Astrocyte (in vitro differentiated cells and primary cell): ENCODE results near the gene CDH23.

Source experiments
- CTCF ChIP-seq: IDR thresholded peaks from 2 replicates; pipeline ENCODE4 v1.5.1; 2011; ENCODE audit warnings: low read depth, mild to moderate bottlenecking, inconsistent platforms, low read length, moderate library complexity; ENCODE audit not compliant: insufficient read depth
- EZH2 ChIP-seq: IDR thresholded peaks from 2 replicates; pipeline ENCODE4 v1.6.1; 2012; ENCODE audit warnings: mild to moderate bottlenecking, low read length, inconsistent platforms; ENCODE audit not compliant: insufficient read depth

- TF ChIP-seq CTCF (no peak), EZH2 (no peak)
Measured at GRCh38 chr10:71770789-71771188, 374.1 kb downstream of the CDH23 start.
